ENCODE data around the gene LRRC1. TPM values are rescaled to one million over a fixed set of nuclear protein-coding genes. Genes with fewer than 3 reads are reported as not detected.

Gene LRRC1
- total and polyA plus RNA-seq, 2 of the 13 experiments (the other 11 are each of a cell fraction or from before 2014, with no cell fraction given), result 15.6 to 27.7 TPM

- no peak for TF ChIP-seq CCAR2 (optimal IDR thresholded peaks at IDR 0.05; ENCODE audit: low read depth, low read length)
- TF ChIP-seq DRAP1 (CRISPR knock-in tag; IDR thresholded peaks at IDR 0.05), result no peak
- no peak for TF ChIP-seq ZNF724P (CRISPR knock-in tag; IDR thresholded peaks at IDR 0.05; ENCODE audit: borderline replicate concordance)
- TF ChIP-seq ZNF407 (CRISPR knock-in tag; IDR thresholded peaks at IDR 0.05; ENCODE audit: not compliant biosample characterization), result no peak
These were observed 126.8 kb downstream of the LRRC1 start (continued) for GRCh38 chr6:53921639-53922038.

Data from HepG2 (cell line).